Fibroblast of lung (primary cell): ENCODE data around the gene MICALL1.

Experiments used
- EZH2 ChIP-seq: IDR thresholded peaks from 2 replicates; pipeline ENCODE4 v1.5.1; 2012; ENCODE audit warnings: low read length, control low read depth, mild to moderate bottlenecking; ENCODE audit errors: missing control alignments
- TF ChIP-seq, protein P1 (sequence below), 2 donors: IDR thresholded peaks in 1 of 2; conservative IDR thresholded peaks in 1 of 2; 1 replicate in 1 of 2; 2 replicates in 1 of 2; pipeline ENCODE4 v1.5.1; 2011 to 2012; ENCODE audit warnings: low read length in 2 of 2, control low read depth in 1 of 2, inconsistent platforms in 1 of 2, low read depth in 1 of 2, mild to moderate bottlenecking in 1 of 2

DNA sequence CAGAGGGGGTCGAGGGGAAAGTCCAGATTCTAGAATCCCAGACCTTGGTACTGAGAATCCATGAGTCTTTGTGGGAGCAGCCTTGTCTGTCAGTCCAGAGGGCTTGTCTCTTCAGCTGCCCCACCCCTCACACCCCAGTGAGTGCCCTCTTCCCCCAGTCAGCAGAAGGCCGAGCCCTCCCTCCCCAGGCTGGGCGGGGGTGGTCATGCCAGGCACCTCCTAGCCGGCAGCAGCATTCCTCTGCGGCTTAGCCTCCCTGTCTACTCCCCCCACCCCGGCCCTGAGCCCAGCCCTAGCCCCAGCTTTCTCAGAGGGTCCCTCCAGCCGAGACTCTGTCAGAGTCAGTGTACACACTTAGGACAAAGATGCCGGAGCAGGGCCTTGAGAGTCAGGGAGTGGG lies 73.7 kb downstream of the MICALL1 start:
- TF ChIP-seq, protein P1, sequence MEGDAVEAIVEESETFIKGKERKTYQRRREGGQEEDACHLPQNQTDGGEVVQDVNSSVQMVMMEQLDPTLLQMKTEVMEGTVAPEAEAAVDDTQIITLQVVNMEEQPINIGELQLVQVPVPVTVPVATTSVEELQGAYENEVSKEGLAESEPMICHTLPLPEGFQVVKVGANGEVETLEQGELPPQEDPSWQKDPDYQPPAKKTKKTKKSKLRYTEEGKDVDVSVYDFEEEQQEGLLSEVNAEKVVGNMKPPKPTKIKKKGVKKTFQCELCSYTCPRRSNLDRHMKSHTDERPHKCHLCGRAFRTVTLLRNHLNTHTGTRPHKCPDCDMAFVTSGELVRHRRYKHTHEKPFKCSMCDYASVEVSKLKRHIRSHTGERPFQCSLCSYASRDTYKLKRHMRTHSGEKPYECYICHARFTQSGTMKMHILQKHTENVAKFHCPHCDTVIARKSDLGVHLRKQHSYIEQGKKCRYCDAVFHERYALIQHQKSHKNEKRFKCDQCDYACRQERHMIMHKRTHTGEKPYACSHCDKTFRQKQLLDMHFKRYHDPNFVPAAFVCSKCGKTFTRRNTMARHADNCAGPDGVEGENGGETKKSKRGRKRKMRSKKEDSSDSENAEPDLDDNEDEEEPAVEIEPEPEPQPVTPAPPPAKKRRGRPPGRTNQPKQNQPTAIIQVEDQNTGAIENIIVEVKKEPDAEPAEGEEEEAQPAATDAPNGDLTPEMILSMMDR (conservative IDR thresholded peaks at IDR 0.05 in 1 of 2, IDR thresholded peaks at IDR 0.05 in 1 of 2; ENCODE audit: low read depth in 1 of 2, low read length in 2 of 2): no peak
- no peak for TF ChIP-seq EZH2
